ENCODE data around the gene NGB. TPM values are rescaled to one million over a fixed set of nuclear protein-coding genes. Genes with fewer than 3 reads are reported as not detected.

NGB gene
- total RNA-seq, 4 donors from 2014 or later, result not detected

- no peak for TF ChIP-seq CTCF (IDR thresholded peaks at IDR 0.05)
- DNase-seq (ENCODE audit: low spot score) (no peak), ATAC-seq (ENCODE audit: low FRiP score) (no peak)
Measured at GRCh38 chr14:77219591-77219990, 51.4 kb downstream of the NGB start.

- DNase-seq (ENCODE audit: low spot score) (no peak), ATAC-seq (ENCODE audit: low FRiP score) (no peak)
- TF ChIP-seq CTCF (IDR thresholded peaks at IDR 0.05), result no peak
Measured at GRCh38 chr14:77217551-77217950, 53.5 kb downstream of the NGB start.

Small RNA genes within 50 kb of the gene (small RNA-seq; reads per million reads assigned to genes)
- gene MIR1260A, result not detected

Other genes starting within 250 kb of the NGB start
- gene IRF2BPL, start 242.5 kb downstream of the NGB start, total RNA-seq, result 10 to 100 TPM; 31.1 to 70.0 (median 34.4) TPM
- 10 to 100 TPM; 34.2 to 47.3 (median 40.3) TPM for gene CIPC, start 172.9 kb downstream of the NGB start, total RNA-seq
- gene ZDHHC22, start 129.4 kb downstream of the NGB start, total RNA-seq, result not detected
- gene TMEM63C, start 89.4 kb downstream of the NGB start, total RNA-seq, result under 1 TPM in 1 of 4 donors, not detected in 3; 0.13 TPM
- 10 to 100 TPM; 14.3 to 23.3 (median 18.8) TPM for gene POMT2, start 49.7 kb upstream of the NGB start, total RNA-seq
- 10 to 100 TPM; 18.9 to 34.2 (median 27.6) TPM for gene GSTZ1, start 49.8 kb upstream of the NGB start, total RNA-seq
- gene TMED8, start 105.9 kb upstream of the NGB start, total RNA-seq, result 10 to 100 TPM; 10.1 to 15.8 (median 12.3) TPM
- 1 to 10 TPM in 1 of 4 donors, under 1 TPM in 2, not detected in 1; 0.25 to 2.2 (median 0.84) TPM for gene SAMD15, start 106.2 kb upstream of the NGB start, total RNA-seq
- gene NOXRED1, start 152.3 kb upstream of the NGB start, total RNA-seq, result under 1 TPM in 2 of 4 donors, not detected in 2; 0.28 to 0.47 TPM
- gene VIPAS39, start 186.4 kb upstream of the NGB start, total RNA-seq, result 10 to 100 TPM in 3 of 4 donors, 1 to 10 TPM in 1; 9.5 to 17.3 (median 14.3) TPM
- 100 to 1,000 TPM in 2 of 4 donors, 10 to 100 TPM in 2; 82.4 to 158 (median 101) TPM for gene AHSA1, start 186.9 kb upstream of the NGB start, total RNA-seq
- gene ISM2, start 227.6 kb upstream of the NGB start, total RNA-seq, result 1 to 10 TPM in 2 of 4 donors, under 1 TPM in 1, not detected in 1; 0.72 to 2.3 (median 1.4) TPM